Gastrocnemius medialis (tissue), 4 donors: ENCODE results near the gene KRTAP4-5. TPM values are rescaled to one million over a fixed set of nuclear protein-coding genes. Genes with fewer than 3 reads are reported as not detected.
"Not testable (repeated sequence)": the region's sequence is repeated elsewhere in the genome, so short reads cannot be mapped to it uniquely, and the experiment has no call there.

Experiments
- ATAC-seq, 2 donors: fragments of 150-250 bp; one replicate each; pipeline ENCODE4 v1.9.1; 2016
- DNase-seq, 2 donors: peaks; one replicate each; pipeline ENCODE4 v3.0.0-alpha.2; 2019
- H3K27ac ChIP-seq, 4 donors: fragments of 200-600 bp; sonication (generic); 1 replicate in 1 of 4; 2 replicates in 3 of 4; pipeline ENCODE4 v1.5.1; 2016 to 2018; ENCODE audit warnings: mild to moderate bottlenecking in 2 of 4, moderate library complexity in 1 of 4
- H3K27me3 ChIP-seq, 3 donors: fragments of 200-600 bp; sonication (generic) in 2 of 3; 1 replicate in 1 of 3; 2 replicates in 2 of 3; pipeline versions ENCODE4 v1.5.1 to v1.6.0; 2016 to 2019; ENCODE audit warnings: mild to moderate bottlenecking in 1 of 3, moderate library complexity in 1 of 3
- H3K36me3 ChIP-seq, 2 donors: fragments of 200-600 bp; sonication (generic) in 1 of 2; one replicate each; pipeline ENCODE4 v1.5.1; 2017 to 2018
- H3K4me1 ChIP-seq, 2 donors: fragments of 200-600 bp; sonication (generic) in 1 of 2; one replicate each; pipeline ENCODE4 v1.5.1; 2016 to 2017; ENCODE audit warnings: mild to moderate bottlenecking in 2 of 2
- H3K4me3 ChIP-seq, 4 donors: fragments of 200-600 bp; sonication (generic) in 3 of 4; 1 replicate in 1 of 4; 2 replicates in 3 of 4; pipeline ENCODE4 v1.5.1; 2016 to 2019; ENCODE audit warnings: mild to moderate bottlenecking in 2 of 4
- H3K9me3 ChIP-seq, 3 donors: fragments of 200-600 bp; sonication (generic) in 2 of 3; 1 replicate in 1 of 3; 2 replicates in 2 of 3; pipeline ENCODE4 v1.5.1; 2016 to 2019
- CTCF ChIP-seq, 5 experiments: fragments of 450-650 bp in 3 of 5; fragments of 200-600 bp in 2 of 5; sonication (generic) in 2 of 5; IDR thresholded peaks in 4 of 5; conservative IDR thresholded peaks in 1 of 5; 1 replicate in 4 of 5; 2 replicates in 1 of 5; pipeline ENCODE4 v1.5.1; 2016 to 2019; ENCODE audit warnings: antibody characterized with exemption in 5 of 5, mild to moderate bottlenecking in 3 of 5, moderate library complexity in 3 of 5
- POLR2A ChIP-seq, 2 donors: fragments of 450-650 bp; IDR thresholded peaks; one replicate each; pipeline ENCODE4 v1.6.1; 2017; ENCODE audit warnings: antibody characterized with exemption in 2 of 2, mild to moderate bottlenecking in 2 of 2, moderate library complexity in 2 of 2
- in situ Hi-C, 4 donors: fragments of 200-750 bp; cut with MboI; loops; one replicate each; pipeline versions ENCODE4 v1.15.0 to v1.8.0; 2017; ENCODE audit warnings: low sequenced_read_pairs in 4 of 4
- intact Hi-C: fragments of 100-400 bp; cut with DNase I; formaldehyde crosslinking; loops from one replicate; pipeline ENCODE4 v1.15.1; 2023; ENCODE audit warnings: low total_unique reads
- total RNA-seq, 4 donors: library from RNA; depleted of rRNA; stranded (reverse); fragments of >200 nt; gene quantifications; one replicate each; pipeline versions ENCODE4 v1.1.0 to v1.2.3, GENCODE V29; 2016

Gene KRTAP4-5
- total RNA-seq, 4 donors from 2014 or later: not detected

DNA sequence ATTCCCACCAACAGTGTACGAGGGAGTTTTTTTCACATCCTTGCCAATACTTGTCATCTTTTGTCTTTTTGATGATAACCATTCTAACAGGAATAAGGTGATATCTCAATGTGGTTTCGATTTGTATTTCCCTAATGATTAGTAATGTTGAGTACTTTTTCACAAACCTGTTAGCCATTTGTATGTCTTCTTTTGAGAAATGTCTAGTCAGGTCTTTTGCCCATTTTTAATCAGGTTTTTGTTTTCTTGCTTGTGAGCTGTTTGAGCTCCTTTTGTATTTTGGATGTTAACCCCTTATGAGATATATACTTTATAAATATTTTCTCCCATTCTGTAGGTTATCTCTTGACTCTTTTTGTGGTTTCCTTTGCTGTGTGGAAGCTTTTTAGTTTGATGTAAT is 1.9 kb upstream of the KRTAP4-5 start:
- Histone ChIP-seq H3K27ac (no peak overlapping the region), H3K4me3 (no peak overlapping the region), H3K4me1 (no peaks in the 10 kb centered on the region), H3K27me3 (peaks cover 0 to 8% (median 3%) of the 10 kb centered on the region in 3 donors), H3K36me3 (no peaks in the 10 kb centered on the region), H3K9me3 (no peaks in the 10 kb centered on the region)
- ATAC-seq (no peak), DNase-seq (no peak)
- no peak for TF ChIP-seq POLR2A (IDR thresholded peaks at IDR 0.05)
- no peak for TF ChIP-seq CTCF (IDR thresholded peaks at IDR 0.05 in 4 of 5, conservative IDR thresholded peaks at IDR 0.05 in 1 of 5)
- in situ Hi-C loops: loop anchor here in 1 of 4 donors (25.0 kb wide), 1 partner anchor 111 kb away; the partner anchor contains the start of genes KRTAP9-6 and KRTAP9-9
- intact Hi-C loops: no loop called here

- ATAC-seq (no peak), DNase-seq (no peak)
- Histone ChIP-seq H3K27ac (no peak overlapping the region), H3K4me1 (no peaks in the 10 kb centered on the region), H3K36me3 (no peaks in the 10 kb centered on the region), H3K4me3 (no peak overlapping the region), H3K27me3 (peaks cover 0 to 4% (median 3%) of the 10 kb centered on the region in 3 donors), H3K9me3 (no peaks in the 10 kb centered on the region)
- TF ChIP-seq CTCF (IDR thresholded peaks at IDR 0.05 in 4 of 5, conservative IDR thresholded peaks at IDR 0.05 in 1 of 5) (no peak), POLR2A (IDR thresholded peaks at IDR 0.05) (no peak)
- intact Hi-C loops: no loop called here
- in situ Hi-C loops: loop anchor here in 1 of 4 donors (25.0 kb wide), 1 partner anchor 112 kb away; the partner anchor contains the start of genes KRTAP9-6 and KRTAP9-9
Measured at GRCh38 chr17:41150026-41150425, 401 bp upstream of the KRTAP4-5 start.

GRCh38 chr17:41148971-41149651 is 514 bp downstream of the KRTAP4-5 start:
- ATAC-seq, H3K27ac ChIP-seq, DNase-seq, H3K27me3 ChIP-seq, in situ Hi-C loops, H3K36me3 ChIP-seq, H3K4me3 ChIP-seq, intact Hi-C loops, H3K9me3 ChIP-seq, H3K4me1 ChIP-seq: not testable (repeated sequence)

- Histone ChIP-seq H3K36me3 (no peaks in the 10 kb centered on the region), H3K4me3 (no peak overlapping the region), H3K27me3 (no peaks in the 10 kb centered on the region), H3K9me3 (no peaks in the 10 kb centered on the region), H3K4me1 (no peaks in the 10 kb centered on the region), H3K27ac (no peak overlapping the region)
- ATAC-seq (no peak), DNase-seq (no peak)
- intact Hi-C loops (no loop called here), in situ Hi-C loops (no loop called here)
- no peak for TF ChIP-seq POLR2A (IDR thresholded peaks at IDR 0.05)
- no peak for TF ChIP-seq CTCF (IDR thresholded peaks at IDR 0.05 in 4 of 5, conservative IDR thresholded peaks at IDR 0.05 in 1 of 5)
Measured at GRCh38 chr17:41147531-41148204, 2.0 kb downstream of the KRTAP4-5 start.

- H3K4me1 ChIP-seq: no peaks in the 10 kb centered on the region
- intact Hi-C loops: no loop called here
- in situ Hi-C loops: no loop called here
- no peaks in the 10 kb centered on the region for H3K27me3 ChIP-seq
- no peak for TF ChIP-seq CTCF (IDR thresholded peaks at IDR 0.05 in 4 of 5, conservative IDR thresholded peaks at IDR 0.05 in 1 of 5)
- no peak overlapping the region for H3K4me3 ChIP-seq
- no peaks in the 10 kb centered on the region for H3K36me3 ChIP-seq
- no peak overlapping the region for H3K27ac ChIP-seq
- DNase-seq: no peak
- ATAC-seq: no peak
- H3K9me3 ChIP-seq: no peaks in the 10 kb centered on the region
Measured at GRCh38 chr17:41145261-41145660, 4.4 kb downstream of the KRTAP4-5 start.
